GM23338 (cell line): Measurements from ENCODE around the gene IL23R. TPM values are rescaled to one million over a fixed set of nuclear protein-coding genes. Genes with fewer than 3 reads are reported as not detected.

Experiments
- ATAC-seq: fragments of 200-7000 bp; cut with Tn5 transposase; 3 replicates; pipeline ENCODE4 v1.9.1; 2020
- DNase-seq: peaks from one replicate; pipeline ENCODE4 v3.0.0-alpha.2; 2015; ENCODE audit warnings: low spot score
- H2AFZ ChIP-seq: fragments of 200-600 bp; sonication (generic); 2 replicates; pipeline ENCODE4 v1.8.0; 2016; ENCODE audit warnings: antibody characterized with exemption, mild to moderate bottlenecking, moderate library complexity
- H3F3A ChIP-seq: fragments of 200-600 bp; sonication (generic); replicated peaks from 2 replicates; pipeline ENCODE4 v1.8.0; 2017; ENCODE audit warnings: antibody characterized with exemption, mixed run types, low read depth
- H3K27ac ChIP-seq: fragments of 200-600 bp; sonication (generic); 2 replicates; pipeline ENCODE4 v1.6.1; 2016; ENCODE audit warnings: low read depth
- H3K27me3 ChIP-seq: fragments of 200-600 bp; sonication (generic); 2 replicates; pipeline ENCODE4 v1.8.0; 2016; ENCODE audit warnings: mild to moderate bottlenecking, mixed run types, moderate library complexity; ENCODE audit not compliant: insufficient read depth
- H3K36me3 ChIP-seq: fragments of 200-600 bp; sonication (generic); 2 replicates; pipeline ENCODE4 v1.8.0; 2016; ENCODE audit warnings: mild to moderate bottlenecking; ENCODE audit not compliant: insufficient read depth
- H3K4me1 ChIP-seq: fragments of 200-600 bp; sonication (generic); 2 replicates; pipeline ENCODE4 v1.8.0; 2016; ENCODE audit warnings: mild to moderate bottlenecking, moderate library complexity; ENCODE audit not compliant: insufficient read depth
- H3K4me2 ChIP-seq: fragments of 200-600 bp; sonication (generic); 2 replicates; pipeline ENCODE4 v1.7.1; 2017; ENCODE audit warnings: mixed run types
- H3K4me3 ChIP-seq: fragments of 200-600 bp; sonication (generic); 2 replicates; pipeline ENCODE4 v1.6.1; 2016; ENCODE audit warnings: mixed run types
- H3K79me2 ChIP-seq: fragments of 200-600 bp; sonication (generic); replicated peaks from 2 replicates; pipeline ENCODE4 v1.8.0; 2017; ENCODE audit warnings: mild to moderate bottlenecking; ENCODE audit not compliant: insufficient read depth
- H3K9me2 ChIP-seq: fragments of 200-600 bp; sonication (generic); 2 replicates; pipeline ENCODE4 v1.8.0; 2017; ENCODE audit not compliant: insufficient read depth
- H4K20me1 ChIP-seq: fragments of 200-600 bp; sonication (generic); replicated peaks from 2 replicates; pipeline ENCODE4 v1.8.0; 2017; ENCODE audit warnings: mild to moderate bottlenecking; ENCODE audit not compliant: insufficient read depth
- H3K27ac Mint-ChIP-seq: 2 replicates; pipeline ENCODE4 v1.8.0; 2020; ENCODE audit warnings: inconsistent platforms, mild to moderate bottlenecking, moderate library complexity, mixed read lengths
- H3K27me3 Mint-ChIP-seq: 3 replicates; pipeline ENCODE4 v1.8.0; 2022; ENCODE audit warnings: low read depth, mild to moderate bottlenecking, moderate library complexity, mixed read lengths, inconsistent platforms; ENCODE audit not compliant: insufficient read depth, poor library complexity
- H3K36me3 Mint-ChIP-seq: 3 replicates; pipeline ENCODE4 v1.8.0; 2021; ENCODE audit warnings: low read depth, mild to moderate bottlenecking, inconsistent platforms, moderate library complexity, mixed read lengths
- H3K4me1 Mint-ChIP-seq: 3 replicates; pipeline ENCODE4 v1.8.0; 2020; ENCODE audit warnings: mild to moderate bottlenecking, inconsistent platforms, mixed read lengths
- H3K4me3 Mint-ChIP-seq: 3 replicates; pipeline ENCODE4 v1.8.0; 2021; ENCODE audit warnings: moderate library complexity, mild to moderate bottlenecking, inconsistent platforms, mixed read lengths
- H3K9me3 Mint-ChIP-seq: 3 replicates; pipeline ENCODE4 v1.8.0; 2020; ENCODE audit warnings: moderate library complexity, mild to moderate bottlenecking, inconsistent platforms, mixed read lengths
- CREB1 ChIP-seq: fragments of 250-450 bp; sonication (Bioruptor Pico); IDR thresholded peaks from 2 replicates; pipeline ENCODE4 v1.5.0; 2020; ENCODE audit warnings: low read depth, mild to moderate bottlenecking, moderate library complexity
- EZH2 ChIP-seq: fragments of 200-600 bp; sonication (generic); IDR thresholded peaks from one replicate; pipeline ENCODE4 v1.8.0; 2017; ENCODE audit warnings: antibody characterized with exemption, mild to moderate bottlenecking, low read depth; ENCODE audit not compliant: unreplicated experiment
- EZH2phosphoT487 ChIP-seq: fragments of 200-600 bp; sonication (generic); IDR thresholded peaks from one replicate; pipeline ENCODE4 v1.8.1; 2018; ENCODE audit warnings: antibody characterized with exemption; ENCODE audit not compliant: unreplicated experiment
- JUNB ChIP-seq: IDR thresholded peaks from one replicate; pipeline ENCODE4 v1.6.1; 2016; ENCODE audit warnings: antibody characterized with exemption; ENCODE audit not compliant: unreplicated experiment
- NANOG ChIP-seq: IDR thresholded peaks from 2 replicates; pipeline ENCODE4 v1.6.1; 2016; ENCODE audit warnings: antibody characterized with exemption, borderline replicate concordance
- POLR2AphosphoS5 ChIP-seq: IDR thresholded peaks from 2 replicates; pipeline ENCODE4 v1.6.1; 2016; ENCODE audit warnings: antibody characterized with exemption, low read depth
- STAT1 ChIP-seq: IDR thresholded peaks from one replicate; pipeline ENCODE4 v1.6.1; 2016; ENCODE audit warnings: antibody characterized with exemption; ENCODE audit not compliant: unreplicated experiment
- ZNF114 ChIP-seq: fragments of 250-450 bp; sonication (Bioruptor Pico); IDR thresholded peaks from 2 replicates; pipeline ENCODE4 v1.5.0; 2020; ENCODE audit warnings: mild to moderate bottlenecking, moderate library complexity
- ZNF331 ChIP-seq: fragments of 250-450 bp; sonication (Bioruptor Pico); IDR thresholded peaks from 2 replicates; pipeline ENCODE4 v1.5.0; 2020; ENCODE audit warnings: low read depth, mild to moderate bottlenecking, moderate library complexity
- polyA plus RNA-seq: library from polyadenylated mRNA; unstranded; fragments of >200 nt; fragmentation: Nextera tagmentation; extraction: Ambion mirVana; gene quantifications from 2 replicates; pipeline ENCODE4 v1.2.1, GENCODE V29; 2016
- total RNA-seq: library from RNA; depleted of rRNA; stranded (reverse); fragments of >200 nt; shearing (Covaris generic); gene quantifications from 2 replicates; pipeline ENCODE4 v1.2.3, GENCODE V29; 2014
- TF ChIP-seq, protein P1 (sequence below): IDR thresholded peaks from 2 replicates; pipeline ENCODE4 v1.6.1; 2016; ENCODE audit warnings: antibody characterized with exemption
- TF ChIP-seq, protein P2 (sequence below), 2 experiments: fragments of 200-600 bp in 1 of 2; sonication (generic) in 1 of 2; conservative IDR thresholded peaks; 2 replicates each; pipeline versions ENCODE4 v1.5.1 to v1.6.1; 2016 to 2017; ENCODE audit warnings: antibody characterized with exemption in 2 of 2, low read depth in 2 of 2, mild to moderate bottlenecking in 2 of 2, moderate library complexity in 1 of 2
- TF ChIP-seq, protein P3 (sequence below): IDR thresholded peaks from one replicate; pipeline ENCODE4 v1.6.1; 2018; ENCODE audit warnings: antibody characterized with exemption; ENCODE audit not compliant: unreplicated experiment
- TF ChIP-seq, protein P4 (sequence below): fragments of 250-450 bp; sonication (Bioruptor Pico); IDR thresholded peaks from 2 replicates; pipeline ENCODE4 v1.5.0; 2020; ENCODE audit warnings: mild to moderate bottlenecking, moderate library complexity

IL23R gene
- total and polyA plus RNA-seq, 2 experiments from 2014 or later = not detected

DNA sequence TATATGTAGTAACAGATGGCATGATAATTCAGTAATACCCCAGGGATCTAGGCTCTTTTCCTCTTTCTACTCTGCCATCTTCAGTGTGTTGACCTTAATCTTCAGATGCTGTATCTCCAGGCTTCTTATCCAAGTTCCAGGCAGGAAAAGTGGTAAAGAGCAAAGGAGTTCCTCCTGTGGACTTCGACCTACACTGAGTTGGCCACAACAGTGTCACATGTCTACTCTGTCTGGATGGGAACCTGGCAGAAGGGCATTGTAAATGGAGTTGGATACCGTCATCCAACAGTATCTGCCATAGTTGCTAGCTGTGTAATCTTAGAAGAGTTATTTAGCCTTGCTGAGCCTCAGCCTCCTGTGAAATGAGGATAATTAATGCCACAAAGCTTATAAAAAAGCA, 21.9 kb downstream of the IL23R start:
- Histone ChIP-seq H2AFZ (no peak overlapping the region), H3K79me2 (no peaks in the 10 kb centered on the region), H3K9me2 (no peaks in the 10 kb centered on the region; the same call in 1 of the 2 replicates), H3K27me3 (no peaks in the 10 kb centered on the region), H3K4me3 (no peak overlapping the region), H3K36me3 (no peaks in the 10 kb centered on the region), H3K27ac (no peak overlapping the region), H3K4me1 (no peaks in the 10 kb centered on the region), H3F3A (no peaks in the 10 kb centered on the region), H4K20me1 (no peaks in the 10 kb centered on the region; the same call in 1 of the 2 replicates), H3K4me2 (no peak overlapping the region)
- DNase-seq (no peak), ATAC-seq (no peak)
- Mint-ChIP-seq H3K36me3 (no peaks in the 10 kb centered on the region), H3K27ac (no peak overlapping the region), H3K4me3 (no peak overlapping the region), H3K27me3 (no peaks in the 10 kb centered on the region), H3K4me1 (no peaks in the 10 kb centered on the region), H3K9me3 (no peaks in the 10 kb centered on the region)
- TF ChIP-seq ZNF331 (no peak), EZH2 (no peak), ZNF114 (no peak), CREB1 (no peak), JUNB (no peak), EZH2phosphoT487 (no peak), POLR2AphosphoS5 (no peak), NANOG (no peak), STAT1 (no peak)
- TF ChIP-seq, protein P1, sequence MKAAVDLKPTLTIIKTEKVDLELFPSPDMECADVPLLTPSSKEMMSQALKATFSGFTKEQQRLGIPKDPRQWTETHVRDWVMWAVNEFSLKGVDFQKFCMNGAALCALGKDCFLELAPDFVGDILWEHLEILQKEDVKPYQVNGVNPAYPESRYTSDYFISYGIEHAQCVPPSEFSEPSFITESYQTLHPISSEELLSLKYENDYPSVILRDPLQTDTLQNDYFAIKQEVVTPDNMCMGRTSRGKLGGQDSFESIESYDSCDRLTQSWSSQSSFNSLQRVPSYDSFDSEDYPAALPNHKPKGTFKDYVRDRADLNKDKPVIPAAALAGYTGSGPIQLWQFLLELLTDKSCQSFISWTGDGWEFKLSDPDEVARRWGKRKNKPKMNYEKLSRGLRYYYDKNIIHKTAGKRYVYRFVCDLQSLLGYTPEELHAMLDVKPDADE = no peak
- TF ChIP-seq, protein P2, sequence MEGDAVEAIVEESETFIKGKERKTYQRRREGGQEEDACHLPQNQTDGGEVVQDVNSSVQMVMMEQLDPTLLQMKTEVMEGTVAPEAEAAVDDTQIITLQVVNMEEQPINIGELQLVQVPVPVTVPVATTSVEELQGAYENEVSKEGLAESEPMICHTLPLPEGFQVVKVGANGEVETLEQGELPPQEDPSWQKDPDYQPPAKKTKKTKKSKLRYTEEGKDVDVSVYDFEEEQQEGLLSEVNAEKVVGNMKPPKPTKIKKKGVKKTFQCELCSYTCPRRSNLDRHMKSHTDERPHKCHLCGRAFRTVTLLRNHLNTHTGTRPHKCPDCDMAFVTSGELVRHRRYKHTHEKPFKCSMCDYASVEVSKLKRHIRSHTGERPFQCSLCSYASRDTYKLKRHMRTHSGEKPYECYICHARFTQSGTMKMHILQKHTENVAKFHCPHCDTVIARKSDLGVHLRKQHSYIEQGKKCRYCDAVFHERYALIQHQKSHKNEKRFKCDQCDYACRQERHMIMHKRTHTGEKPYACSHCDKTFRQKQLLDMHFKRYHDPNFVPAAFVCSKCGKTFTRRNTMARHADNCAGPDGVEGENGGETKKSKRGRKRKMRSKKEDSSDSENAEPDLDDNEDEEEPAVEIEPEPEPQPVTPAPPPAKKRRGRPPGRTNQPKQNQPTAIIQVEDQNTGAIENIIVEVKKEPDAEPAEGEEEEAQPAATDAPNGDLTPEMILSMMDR (conservative IDR thresholded peaks at IDR 0.05; ENCODE audit: low read depth in 2 of 2) = no peak
- TF ChIP-seq, protein P3, sequence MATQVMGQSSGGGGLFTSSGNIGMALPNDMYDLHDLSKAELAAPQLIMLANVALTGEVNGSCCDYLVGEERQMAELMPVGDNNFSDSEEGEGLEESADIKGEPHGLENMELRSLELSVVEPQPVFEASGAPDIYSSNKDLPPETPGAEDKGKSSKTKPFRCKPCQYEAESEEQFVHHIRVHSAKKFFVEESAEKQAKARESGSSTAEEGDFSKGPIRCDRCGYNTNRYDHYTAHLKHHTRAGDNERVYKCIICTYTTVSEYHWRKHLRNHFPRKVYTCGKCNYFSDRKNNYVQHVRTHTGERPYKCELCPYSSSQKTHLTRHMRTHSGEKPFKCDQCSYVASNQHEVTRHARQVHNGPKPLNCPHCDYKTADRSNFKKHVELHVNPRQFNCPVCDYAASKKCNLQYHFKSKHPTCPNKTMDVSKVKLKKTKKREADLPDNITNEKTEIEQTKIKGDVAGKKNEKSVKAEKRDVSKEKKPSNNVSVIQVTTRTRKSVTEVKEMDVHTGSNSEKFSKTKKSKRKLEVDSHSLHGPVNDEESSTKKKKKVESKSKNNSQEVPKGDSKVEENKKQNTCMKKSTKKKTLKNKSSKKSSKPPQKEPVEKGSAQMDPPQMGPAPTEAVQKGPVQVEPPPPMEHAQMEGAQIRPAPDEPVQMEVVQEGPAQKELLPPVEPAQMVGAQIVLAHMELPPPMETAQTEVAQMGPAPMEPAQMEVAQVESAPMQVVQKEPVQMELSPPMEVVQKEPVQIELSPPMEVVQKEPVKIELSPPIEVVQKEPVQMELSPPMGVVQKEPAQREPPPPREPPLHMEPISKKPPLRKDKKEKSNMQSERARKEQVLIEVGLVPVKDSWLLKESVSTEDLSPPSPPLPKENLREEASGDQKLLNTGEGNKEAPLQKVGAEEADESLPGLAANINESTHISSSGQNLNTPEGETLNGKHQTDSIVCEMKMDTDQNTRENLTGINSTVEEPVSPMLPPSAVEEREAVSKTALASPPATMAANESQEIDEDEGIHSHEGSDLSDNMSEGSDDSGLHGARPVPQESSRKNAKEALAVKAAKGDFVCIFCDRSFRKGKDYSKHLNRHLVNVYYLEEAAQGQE = no peak
- TF ChIP-seq, protein P4, sequence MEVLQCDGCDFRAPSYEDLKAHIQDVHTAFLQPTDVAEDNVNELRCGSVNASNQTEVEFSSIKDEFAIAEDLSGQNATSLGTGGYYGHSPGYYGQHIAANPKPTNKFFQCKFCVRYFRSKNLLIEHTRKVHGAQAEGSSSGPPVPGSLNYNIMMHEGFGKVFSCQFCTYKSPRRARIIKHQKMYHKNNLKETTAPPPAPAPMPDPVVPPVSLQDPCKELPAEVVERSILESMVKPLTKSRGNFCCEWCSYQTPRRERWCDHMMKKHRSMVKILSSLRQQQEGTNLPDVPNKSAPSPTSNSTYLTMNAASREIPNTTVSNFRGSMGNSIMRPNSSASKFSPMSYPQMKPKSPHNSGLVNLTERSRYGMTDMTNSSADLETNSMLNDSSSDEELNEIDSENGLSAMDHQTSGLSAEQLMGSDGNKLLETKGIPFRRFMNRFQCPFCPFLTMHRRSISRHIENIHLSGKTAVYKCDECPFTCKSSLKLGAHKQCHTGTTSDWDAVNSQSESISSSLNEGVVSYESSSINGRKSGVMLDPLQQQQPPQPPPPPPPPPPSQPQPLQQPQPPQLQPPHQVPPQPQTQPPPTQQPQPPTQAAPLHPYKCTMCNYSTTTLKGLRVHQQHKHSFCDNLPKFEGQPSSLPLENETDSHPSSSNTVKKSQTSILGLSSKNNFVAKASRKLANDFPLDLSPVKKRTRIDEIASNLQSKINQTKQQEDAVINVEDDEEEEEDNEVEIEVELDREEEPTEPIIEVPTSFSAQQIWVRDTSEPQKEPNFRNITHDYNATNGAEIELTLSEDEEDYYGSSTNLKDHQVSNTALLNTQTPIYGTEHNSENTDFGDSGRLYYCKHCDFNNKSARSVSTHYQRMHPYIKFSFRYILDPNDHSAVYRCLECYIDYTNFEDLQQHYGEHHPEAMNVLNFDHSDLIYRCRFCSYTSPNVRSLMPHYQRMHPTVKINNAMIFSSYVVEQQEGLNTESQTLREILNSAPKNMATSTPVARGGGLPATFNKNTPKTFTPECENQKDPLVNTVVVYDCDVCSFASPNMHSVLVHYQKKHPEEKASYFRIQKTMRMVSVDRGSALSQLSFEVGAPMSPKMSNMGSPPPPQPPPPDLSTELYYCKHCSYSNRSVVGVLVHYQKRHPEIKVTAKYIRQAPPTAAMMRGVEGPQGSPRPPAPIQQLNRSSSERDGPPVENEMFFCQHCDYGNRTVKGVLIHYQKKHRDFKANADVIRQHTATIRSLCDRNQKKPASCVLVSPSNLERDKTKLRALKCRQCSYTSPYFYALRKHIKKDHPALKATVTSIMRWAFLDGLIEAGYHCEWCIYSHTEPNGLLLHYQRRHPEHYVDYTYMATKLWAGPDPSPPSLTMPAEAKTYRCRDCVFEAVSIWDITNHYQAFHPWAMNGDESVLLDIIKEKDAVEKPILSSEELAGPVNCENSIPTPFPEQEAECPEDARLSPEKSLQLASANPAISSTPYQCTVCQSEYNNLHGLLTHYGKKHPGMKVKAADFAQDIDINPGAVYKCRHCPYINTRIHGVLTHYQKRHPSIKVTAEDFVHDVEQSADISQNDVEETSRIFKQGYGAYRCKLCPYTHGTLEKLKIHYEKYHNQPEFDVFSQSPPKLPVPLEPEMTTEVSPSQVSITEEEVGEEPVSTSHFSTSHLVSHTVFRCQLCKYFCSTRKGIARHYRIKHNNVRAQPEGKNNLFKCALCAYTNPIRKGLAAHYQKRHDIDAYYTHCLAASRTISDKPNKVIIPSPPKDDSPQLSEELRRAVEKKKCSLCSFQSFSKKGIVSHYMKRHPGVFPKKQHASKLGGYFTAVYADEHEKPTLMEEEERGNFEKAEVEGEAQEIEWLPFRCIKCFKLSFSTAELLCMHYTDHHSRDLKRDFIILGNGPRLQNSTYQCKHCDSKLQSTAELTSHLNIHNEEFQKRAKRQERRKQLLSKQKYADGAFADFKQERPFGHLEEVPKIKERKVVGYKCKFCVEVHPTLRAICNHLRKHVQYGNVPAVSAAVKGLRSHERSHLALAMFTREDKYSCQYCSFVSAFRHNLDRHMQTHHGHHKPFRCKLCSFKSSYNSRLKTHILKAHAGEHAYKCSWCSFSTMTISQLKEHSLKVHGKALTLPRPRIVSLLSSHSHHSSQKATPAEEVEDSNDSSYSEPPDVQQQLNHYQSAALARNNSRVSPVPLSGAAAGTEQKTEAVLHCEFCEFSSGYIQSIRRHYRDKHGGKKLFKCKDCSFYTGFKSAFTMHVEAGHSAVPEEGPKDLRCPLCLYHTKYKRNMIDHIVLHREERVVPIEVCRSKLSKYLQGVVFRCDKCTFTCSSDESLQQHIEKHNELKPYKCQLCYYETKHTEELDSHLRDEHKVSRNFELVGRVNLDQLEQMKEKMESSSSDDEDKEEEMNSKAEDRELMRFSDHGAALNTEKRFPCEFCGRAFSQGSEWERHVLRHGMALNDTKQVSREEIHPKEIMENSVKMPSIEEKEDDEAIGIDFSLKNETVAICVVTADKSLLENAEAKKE (CRISPR knock-in tag) = no peak
